A549 (cell line): ENCODE data around the gene TUT1. TPM values are rescaled to one million over a fixed set of nuclear protein-coding genes. Genes with fewer than 3 reads are reported as not detected.

Experiments
- ATAC-seq, 2 experiments: fragments of 200-7000 bp in 1 of 2; fragments of >200 bp in 1 of 2; cut with Nextera tagmentation in 1 of 2; cut with Tn5 transposase in 1 of 2; 3 replicates each; pipeline versions ENCODE4 v1.8.0 to v1.9.1; 2018 to 2020; ENCODE audit warnings: mild to moderate bottlenecking in 1 of 2, moderate library complexity in 1 of 2
- CTCF ChIA-PET: fragments of 300-600 bp; sonication (Branson Sonifier 250); formaldehyde crosslinking; extraction: SDS; loops from one replicate; lab custom pipeline; 2021; ENCODE audit warnings: antibody characterized with exemption, inconsistent platforms; lab: Yijun Ruan, JAX
- POLR2A ChIA-PET: fragments of 350-600 bp; formaldehyde crosslinking; extraction: SDS; loops from one replicate; lab custom pipeline; 2021; ENCODE audit warnings: antibody characterized with exemption, inconsistent platforms; lab: Yijun Ruan, JAX
- DNase-seq, 2 experiments: peaks; one replicate each; pipeline versions ENCODE4 v3.0.0 to v3.0.0-alpha.2; 2011 to 2016; ENCODE audit warnings: low read depth in 1 of 2, low spot score in 1 of 2
- FAIRE-seq: peaks from 2 replicates; lab custom pipeline; 2011; peaks lifted over from hg19 to GRCh38; lab: Jason Lieb, UNC
- H3K27ac ChIP-seq, 2 experiments: fragments of >200 bp; sonication (Bioruptor Twin); formaldehyde crosslinking; 3 replicates each; pipeline ENCODE4 v1.5.1; 2016 to 2017
- H3K4me1 ChIP-seq: fragments of >200 bp; sonication (Bioruptor Twin); formaldehyde crosslinking; 3 replicates; pipeline ENCODE4 v1.6.1; 2016
- H3K4me2 ChIP-seq: fragments of >200 bp; sonication (Bioruptor Twin); formaldehyde crosslinking; 3 replicates; pipeline ENCODE4 v1.6.1; 2016
- H3K4me3 ChIP-seq: fragments of >200 bp; sonication (Bioruptor Twin); formaldehyde crosslinking; 3 replicates; pipeline ENCODE4 v1.5.1; 2016
- H3K9me3 ChIP-seq: fragments of >200 bp; sonication (Bioruptor Twin); formaldehyde crosslinking; 3 replicates; pipeline ENCODE4 v1.6.1; 2016
- BHLHE40 ChIP-seq: IDR thresholded peaks from 2 replicates; pipeline ENCODE4 v1.6.1; 2012; ENCODE audit warnings: low read depth, low read length, inconsistent platforms
- CBX2 ChIP-seq: fragments of 200-600 bp; sonication (generic); IDR thresholded peaks from 2 replicates; pipeline ENCODE4 v1.6.1; 2016; ENCODE audit warnings: low read depth, mild to moderate bottlenecking, borderline replicate concordance
- CEBPB ChIP-seq, 2 experiments: fragments of >200 bp in 1 of 2; sonication (Bioruptor Twin) in 1 of 2; formaldehyde crosslinking in 1 of 2; IDR thresholded peaks; 2 replicates each; pipeline ENCODE4 v1.6.1; 2012 to 2016
- CHD4 ChIP-seq: fragments of 200-600 bp; sonication (generic); IDR thresholded peaks from 2 replicates; pipeline ENCODE4 v1.6.1; 2016; ENCODE audit warnings: antibody characterized with exemption, mild to moderate bottlenecking, borderline replicate concordance
- FOSL2 ChIP-seq, 2 experiments: fragments of 450-650 bp in 1 of 2; fragments of >200 bp in 1 of 2; sonication (Bioruptor Twin) in 1 of 2; formaldehyde crosslinking; IDR thresholded peaks; 2 replicates each; pipeline versions ENCODE4 v1.5.0 to v1.6.1; 2016 to 2020; ENCODE audit warnings: mild to moderate bottlenecking in 1 of 2, moderate library complexity in 1 of 2
- GATA3 ChIP-seq: IDR thresholded peaks from 2 replicates; pipeline ENCODE4 v1.6.1; 2012; ENCODE audit warnings: borderline replicate concordance
- HOXA7 ChIP-seq: fragments of 250-450 bp; sonication (Bioruptor Pico); IDR thresholded peaks from 2 replicates; pipeline ENCODE4 v1.5.0; 2020; ENCODE audit warnings: mild to moderate bottlenecking, moderate library complexity
- HOXB13 ChIP-seq: fragments of 250-450 bp; sonication (Bioruptor Pico); IDR thresholded peaks from 2 replicates; pipeline ENCODE4 v1.5.0; 2020; ENCODE audit warnings: low read depth, mild to moderate bottlenecking, moderate library complexity
- HOXB5 ChIP-seq: fragments of 250-450 bp; sonication (Bioruptor Pico); IDR thresholded peaks from 2 replicates; pipeline ENCODE4 v1.5.0; 2020; ENCODE audit warnings: mild to moderate bottlenecking, moderate library complexity
- JUN ChIP-seq, 2 experiments: fragments of >200 bp; sonication (Bioruptor Twin); formaldehyde crosslinking; IDR thresholded peaks; 2 replicates in 1 of 2; 3 replicates in 1 of 2; pipeline ENCODE4 v1.6.1; 2016 to 2017
- KDM1A ChIP-seq: fragments of 200-600 bp; sonication (generic); IDR thresholded peaks from 2 replicates; pipeline ENCODE4 v1.6.1; 2016; ENCODE audit warnings: low read depth, mild to moderate bottlenecking
- MAFK ChIP-seq: fragments of 450-650 bp; IDR thresholded peaks from 2 replicates; pipeline ENCODE4 v1.6.1; 2014; ENCODE audit not compliant: partially characterized antibody
- MAZ ChIP-seq: fragments of 150-350 bp; IDR thresholded peaks from 2 replicates; pipeline ENCODE4 v1.6.1; 2014; ENCODE audit warnings: antibody characterized with exemption, low read depth, low read length, borderline replicate concordance
- MYC ChIP-seq: IDR thresholded peaks from 2 replicates; pipeline ENCODE4 v1.6.1; 2012; ENCODE audit warnings: mild to moderate bottlenecking, inconsistent platforms, low read length, improper control_type of control experiment, borderline replicate concordance
- NPAS2 ChIP-seq: fragments of 250-450 bp; sonication (Bioruptor Pico); IDR thresholded peaks from 2 replicates; pipeline ENCODE4 v1.8.0; 2022; ENCODE audit warnings: mild to moderate bottlenecking, moderate library complexity, borderline replicate concordance
- NR3C1 ChIP-seq: fragments of >200 bp; sonication (Bioruptor Twin); formaldehyde crosslinking; IDR thresholded peaks from 3 replicates; pipeline ENCODE4 v1.6.1; 2017
- RAD21 ChIP-seq, 2 experiments: fragments of >200 bp in 1 of 2; sonication (Bioruptor Twin) in 1 of 2; formaldehyde crosslinking in 1 of 2; IDR thresholded peaks in 1 of 2; conservative IDR thresholded peaks in 1 of 2; 2 replicates in 1 of 2; 3 replicates in 1 of 2; pipeline ENCODE4 v1.6.1; 2012 to 2018; ENCODE audit warnings: inconsistent platforms in 1 of 2
- RARB ChIP-seq: fragments of 250-450 bp; sonication (Bioruptor Pico); IDR thresholded peaks from 2 replicates; pipeline ENCODE4 v1.8.0; 2021; ENCODE audit warnings: mild to moderate bottlenecking, moderate library complexity
- RFX5 ChIP-seq: fragments of 450-650 bp; IDR thresholded peaks from 2 replicates; pipeline ENCODE4 v1.7.1; 2014; ENCODE audit warnings: antibody characterized with exemption, mild to moderate bottlenecking, moderate library complexity
- RNF2 ChIP-seq: fragments of 200-600 bp; sonication (generic); IDR thresholded peaks from 2 replicates; pipeline ENCODE4 v1.6.1; 2016; ENCODE audit warnings: low read depth, mild to moderate bottlenecking, antibody characterized with exemption, moderate library complexity, borderline replicate concordance
- SMC3 ChIP-seq: fragments of >200 bp; sonication (Bioruptor Twin); formaldehyde crosslinking; IDR thresholded peaks from 3 replicates; pipeline ENCODE4 v1.6.1; 2018; ENCODE audit warnings: inconsistent platforms
- TFCP2L1 ChIP-seq: fragments of 250-450 bp; sonication (Bioruptor Pico); IDR thresholded peaks from 2 replicates; pipeline ENCODE4 v1.5.0; 2021; ENCODE audit warnings: mild to moderate bottlenecking
- TP53 ChIP-seq: fragments of 250-450 bp; sonication (Bioruptor Pico); IDR thresholded peaks from 2 replicates; pipeline ENCODE4 v1.5.0; 2021; ENCODE audit warnings: mild to moderate bottlenecking, moderate library complexity
- ZFP36 ChIP-seq: fragments of 450-650 bp; IDR thresholded peaks from 2 replicates; pipeline ENCODE4 v1.6.1; 2014; ENCODE audit warnings: borderline replicate concordance; ENCODE audit not compliant: partially characterized antibody
- ZNF302 ChIP-seq: fragments of 250-450 bp; sonication (Bioruptor Pico); IDR thresholded peaks from 2 replicates; pipeline ENCODE4 v1.9.0; 2021; ENCODE audit warnings: inconsistent platforms, mild to moderate bottlenecking, moderate library complexity
- ZSCAN20 ChIP-seq: fragments of 250-450 bp; sonication (Bioruptor Pico); IDR thresholded peaks from 2 replicates; pipeline ENCODE4 v1.8.0; 2022; ENCODE audit warnings: mild to moderate bottlenecking, moderate library complexity
- WGBS: methylation state at CpG from one replicate; pipeline ENCODE4 v1.1.6; 2017; ENCODE audit errors: missing lambda C conversion rate; 5-methylcytosine and 5-hydroxymethylcytosine counted together
- polyA plus RNA-seq, 4 experiments: library from polyadenylated mRNA; depleted of rRNA in 3 of 4; stranded (reverse); fragments of >200 nt; fragmentation: RNase III in 1 of 4; extraction: RNeasy Plus Mini Kit Qiagen cat#74134 plus additional on column Dnase treatment in 1 of 4; gene quantifications; 2 replicates in 3 of 4; 3 replicates in 1 of 4; pipeline ENCODE4 v1.2.3, GENCODE V29; 2011 to 2017
- TF ChIP-seq, protein P1 (sequence below): fragments of 450-650 bp; IDR thresholded peaks from 2 replicates; pipeline ENCODE4 v1.6.1; 2014; ENCODE audit warnings: antibody characterized with exemption
- TF ChIP-seq, protein P2 (sequence below): fragments of 250-450 bp; sonication (Bioruptor Pico); IDR thresholded peaks from 2 replicates; pipeline ENCODE4 v1.5.0; 2021; ENCODE audit warnings: mild to moderate bottlenecking, moderate library complexity, borderline replicate concordance
- TF ChIP-seq, protein P3 (sequence below): fragments of >200 bp; sonication (Bioruptor Twin); formaldehyde crosslinking; IDR thresholded peaks from 3 replicates; pipeline ENCODE4 v1.5.1; 2016
- TF ChIP-seq, protein P4 (sequence below): IDR thresholded peaks from 2 replicates; pipeline ENCODE4 v1.6.1; 2012
- TF ChIP-seq, protein P5 (sequence below): IDR thresholded peaks from 2 replicates; pipeline ENCODE4 v1.6.1; 2012; ENCODE audit warnings: low read depth, borderline replicate concordance

TUT1 gene
- polyA plus RNA-seq, 2 of the 4 experiments (the other 2 are of a cell fraction): 11.1 to 15.5 TPM

DNA sequence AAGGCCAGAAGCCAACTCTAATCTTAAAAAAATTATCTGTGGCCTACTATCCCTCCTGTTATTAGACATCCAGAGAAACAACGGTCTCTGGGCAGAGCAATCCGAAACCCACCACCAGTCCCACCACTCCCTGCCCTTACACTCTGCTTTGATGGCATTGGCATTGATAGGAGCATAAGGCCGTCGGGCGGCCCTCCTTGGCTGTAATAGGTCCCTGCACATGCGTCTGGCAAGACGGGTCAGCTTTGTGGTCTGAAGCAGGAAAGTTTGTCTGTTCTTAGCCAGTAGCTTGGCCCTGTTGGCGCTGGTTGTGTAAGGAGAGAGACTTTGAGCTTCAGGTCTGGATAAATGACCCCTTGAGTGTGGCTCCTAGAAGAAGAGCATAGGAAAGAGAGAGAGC is 3.8 kb upstream of the TUT1 start (continued):
- TF ChIP-seq RNF2: no peak

DNA sequence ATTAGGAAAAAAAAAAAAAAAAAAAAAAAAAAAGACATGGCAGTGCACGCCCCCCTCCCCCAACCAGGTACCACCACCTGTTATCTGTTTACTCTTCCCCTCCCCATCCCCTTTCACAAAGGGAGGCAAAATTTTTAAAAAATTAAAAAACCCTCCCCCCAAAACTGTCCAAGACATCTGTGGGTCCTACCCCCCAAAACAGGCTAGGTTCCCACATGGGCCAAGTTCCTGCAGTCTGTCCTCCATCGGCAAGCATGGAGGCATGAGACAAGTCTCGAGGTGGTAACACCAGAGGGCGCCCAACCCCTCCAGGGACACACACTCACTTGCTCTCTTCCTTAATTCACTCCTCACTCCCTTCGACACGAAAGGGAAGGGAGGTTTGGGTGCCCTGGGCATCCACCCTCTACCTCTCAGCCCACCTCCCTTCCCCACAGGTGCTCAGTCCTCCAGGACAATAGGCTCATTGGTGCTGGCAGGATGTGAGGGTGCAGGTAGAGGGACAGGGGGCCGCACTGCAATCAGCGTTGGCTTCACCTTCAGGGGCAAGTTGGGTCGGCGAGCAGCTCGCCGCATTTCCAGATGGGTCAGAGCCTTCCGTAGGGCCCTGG is 2.2 kb upstream of the TUT1 start:
- WGBS: 60% methylated on average over 13 of the region's 13 CpGs
- H3K9me3 ChIP-seq: no peaks in the 10 kb centered on the region
- H3K27ac ChIP-seq: no peak overlapping the region
- no peak overlapping the region for H3K4me2 ChIP-seq
- H3K4me3 ChIP-seq: no peak overlapping the region
- CTCF ChIA-PET: interaction anchor here (0.8 to 4.9 kb wide), 21 partner anchors 8 to 269 kb away, joined by 3 to 32 read pairs (median 5); partner anchors contain the start of genes B3GAT3, EML3 and ROM1
- peak; percentile 47; the same call in 2 of the 3 replicates for TF ChIP-seq SMC3
- TF ChIP-seq NR3C1: no peak
- TF ChIP-seq, protein P1, sequence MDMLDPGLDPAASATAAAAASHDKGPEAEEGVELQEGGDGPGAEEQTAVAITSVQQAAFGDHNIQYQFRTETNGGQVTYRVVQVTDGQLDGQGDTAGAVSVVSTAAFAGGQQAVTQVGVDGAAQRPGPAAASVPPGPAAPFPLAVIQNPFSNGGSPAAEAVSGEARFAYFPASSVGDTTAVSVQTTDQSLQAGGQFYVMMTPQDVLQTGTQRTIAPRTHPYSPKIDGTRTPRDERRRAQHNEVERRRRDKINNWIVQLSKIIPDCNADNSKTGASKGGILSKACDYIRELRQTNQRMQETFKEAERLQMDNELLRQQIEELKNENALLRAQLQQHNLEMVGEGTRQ: no peak
- TF ChIP-seq, protein P2, sequence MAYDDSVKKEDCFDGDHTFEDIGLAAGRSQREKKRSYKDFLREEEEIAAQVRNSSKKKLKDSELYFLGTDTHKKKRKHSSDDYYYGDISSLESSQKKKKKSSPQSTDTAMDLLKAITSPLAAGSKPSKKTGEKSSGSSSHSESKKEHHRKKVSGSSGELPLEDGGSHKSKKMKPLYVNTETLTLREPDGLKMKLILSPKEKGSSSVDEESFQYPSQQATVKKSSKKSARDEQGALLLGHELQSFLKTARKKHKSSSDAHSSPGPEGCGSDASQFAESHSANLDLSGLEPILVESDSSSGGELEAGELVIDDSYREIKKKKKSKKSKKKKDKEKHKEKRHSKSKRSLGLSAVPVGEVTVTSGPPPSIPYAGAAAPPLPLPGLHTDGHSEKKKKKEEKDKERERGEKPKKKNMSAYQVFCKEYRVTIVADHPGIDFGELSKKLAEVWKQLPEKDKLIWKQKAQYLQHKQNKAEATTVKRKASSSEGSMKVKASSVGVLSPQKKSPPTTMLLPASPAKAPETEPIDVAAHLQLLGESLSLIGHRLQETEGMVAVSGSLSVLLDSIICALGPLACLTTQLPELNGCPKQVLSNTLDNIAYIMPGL (CRISPR knock-in tag): no peak
- peak; percentile 56 to 58; a peak in 4 of 5 replicates for TF ChIP-seq RAD21 (conservative IDR thresholded peaks at IDR 0.05 in 1 of 2, IDR thresholded peaks at IDR 0.05 in 1 of 2)
- TF ChIP-seq, protein P3, sequence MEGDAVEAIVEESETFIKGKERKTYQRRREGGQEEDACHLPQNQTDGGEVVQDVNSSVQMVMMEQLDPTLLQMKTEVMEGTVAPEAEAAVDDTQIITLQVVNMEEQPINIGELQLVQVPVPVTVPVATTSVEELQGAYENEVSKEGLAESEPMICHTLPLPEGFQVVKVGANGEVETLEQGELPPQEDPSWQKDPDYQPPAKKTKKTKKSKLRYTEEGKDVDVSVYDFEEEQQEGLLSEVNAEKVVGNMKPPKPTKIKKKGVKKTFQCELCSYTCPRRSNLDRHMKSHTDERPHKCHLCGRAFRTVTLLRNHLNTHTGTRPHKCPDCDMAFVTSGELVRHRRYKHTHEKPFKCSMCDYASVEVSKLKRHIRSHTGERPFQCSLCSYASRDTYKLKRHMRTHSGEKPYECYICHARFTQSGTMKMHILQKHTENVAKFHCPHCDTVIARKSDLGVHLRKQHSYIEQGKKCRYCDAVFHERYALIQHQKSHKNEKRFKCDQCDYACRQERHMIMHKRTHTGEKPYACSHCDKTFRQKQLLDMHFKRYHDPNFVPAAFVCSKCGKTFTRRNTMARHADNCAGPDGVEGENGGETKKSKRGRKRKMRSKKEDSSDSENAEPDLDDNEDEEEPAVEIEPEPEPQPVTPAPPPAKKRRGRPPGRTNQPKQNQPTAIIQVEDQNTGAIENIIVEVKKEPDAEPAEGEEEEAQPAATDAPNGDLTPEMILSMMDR: peak; percentile 63
- TF ChIP-seq TP53 (CRISPR knock-in tag): no peak
- TF ChIP-seq, protein P4, sequence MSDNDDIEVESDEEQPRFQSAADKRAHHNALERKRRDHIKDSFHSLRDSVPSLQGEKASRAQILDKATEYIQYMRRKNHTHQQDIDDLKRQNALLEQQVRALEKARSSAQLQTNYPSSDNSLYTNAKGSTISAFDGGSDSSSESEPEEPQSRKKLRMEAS: 0 out of 2 replicates have a peak, but pooled peaks have one; percentile 46
- TF ChIP-seq MAFK: no peak
- no peak for TF ChIP-seq MAZ
- no peak for TF ChIP-seq GATA3
- no peak for TF ChIP-seq FOSL2 (IDR thresholded peaks at IDR 0.05)
- TF ChIP-seq FOSL2 (CRISPR knock-in tag; IDR thresholded peaks at IDR 0.05): no peak
- TF ChIP-seq, protein P5, sequence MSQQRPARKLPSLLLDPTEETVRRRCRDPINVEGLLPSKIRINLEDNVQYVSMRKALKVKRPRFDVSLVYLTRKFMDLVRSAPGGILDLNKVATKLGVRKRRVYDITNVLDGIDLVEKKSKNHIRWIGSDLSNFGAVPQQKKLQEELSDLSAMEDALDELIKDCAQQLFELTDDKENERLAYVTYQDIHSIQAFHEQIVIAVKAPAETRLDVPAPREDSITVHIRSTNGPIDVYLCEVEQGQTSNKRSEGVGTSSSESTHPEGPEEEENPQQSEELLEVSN: no peak
- no peak for TF ChIP-seq ZSCAN20 (CRISPR knock-in tag)
- TF ChIP-seq HOXB5 (CRISPR knock-in tag): no peak
- TF ChIP-seq RFX5: no peak
- TF ChIP-seq ZNF302: no peak
- TF ChIP-seq TFCP2L1 (CRISPR knock-in tag): no peak
- TF ChIP-seq CHD4: no peak
- TF ChIP-seq KDM1A: no peak
- no peak for TF ChIP-seq MYC
- TF ChIP-seq CBX2: no peak
- TF ChIP-seq RARB (CRISPR knock-in tag): no peak
- no peak for TF ChIP-seq ZFP36
- no peak for TF ChIP-seq BHLHE40
- no peak for TF ChIP-seq HOXA7
- TF ChIP-seq HOXB13 (CRISPR knock-in tag): no peak
- TF ChIP-seq RNF2: no peak
- no peak; a peak in 1 of 5 replicates for TF ChIP-seq JUN (IDR thresholded peaks at IDR 0.05)
- no peak for TF ChIP-seq NPAS2 (CRISPR knock-in tag)
- TF ChIP-seq CEBPB (IDR thresholded peaks at IDR 0.05): no peak
- DNase-seq (peak; percentile 77 to 88), ATAC-seq (peak; percentile 49 to 67; a peak in 5 of 6 replicates), FAIRE-seq (no peak)
- POLR2A ChIA-PET: interaction anchor here (1.3 to 3.8 kb wide), 3 partner anchors 7 to 248 kb away, joined by 4 to 75 read pairs (median 49); partner anchors contain the start of genes C11orf98, CSKMT and MTA2
- H3K4me1 ChIP-seq: peaks cover 37% of the 10 kb centered on the region
